Neural crest cell (in vitro differentiated cells): ENCODE results near the gene PIBF1. TPM values are rescaled to one million over a fixed set of nuclear protein-coding genes. Genes with fewer than 3 reads are reported as not detected.

Experiments
- DNase-seq: peaks from one replicate; pipeline ENCODE4 v3.0.0; 2021; ENCODE audit warnings: low read depth, mixed read lengths, low spot score
- H3K27ac Mint-ChIP-seq: one replicate; pipeline ENCODE4 v1.8.0; 2021; ENCODE audit warnings: mild to moderate bottlenecking, mixed read lengths; ENCODE audit not compliant: unreplicated experiment
- H3K27me3 Mint-ChIP-seq: 2 replicates; pipeline ENCODE4 v1.8.0; 2021; ENCODE audit warnings: low read depth, mild to moderate bottlenecking, mixed read lengths
- H3K36me3 Mint-ChIP-seq: 2 replicates; pipeline ENCODE4 v1.8.0; 2021; ENCODE audit warnings: low read depth, mild to moderate bottlenecking, mixed read lengths
- H3K4me1 Mint-ChIP-seq: 2 replicates; pipeline ENCODE4 v1.8.0; 2021; ENCODE audit warnings: mixed read lengths
- H3K4me3 Mint-ChIP-seq: one replicate; pipeline ENCODE4 v1.8.0; 2021; ENCODE audit warnings: mild to moderate bottlenecking, mixed read lengths
- H3K9me3 Mint-ChIP-seq: 2 replicates; pipeline ENCODE4 v1.8.0; 2021; ENCODE audit warnings: mixed read lengths
- CTCF ChIP-seq: fragments of 200-600 bp; sonication (generic); conservative IDR thresholded peaks from 2 replicates; pipeline ENCODE4 v1.5.0; 2021; ENCODE audit warnings: antibody characterized with exemption, mild to moderate bottlenecking
- total RNA-seq: library from RNA; stranded (reverse); gene quantifications from 2 replicates; pipeline ENCODE4 v1.2.1, GENCODE V29; 2021

PIBF1 gene
- total RNA-seq, 1 donor from 2014 or later = 21.5 TPM

GRCh38 chr13:73018336-73018735, 236.4 kb downstream of the PIBF1 start:
- Mint-ChIP-seq H3K27me3 (no peaks in the 10 kb centered on the region), H3K9me3 (no peaks in the 10 kb centered on the region), H3K4me1 (no peaks in the 10 kb centered on the region), H3K4me3 (no peak overlapping the region), H3K36me3 (peaks cover 13% of the 10 kb centered on the region), H3K27ac (no peak overlapping the region)
- no peak for TF ChIP-seq CTCF
- DNase-seq = no peak

DNA sequence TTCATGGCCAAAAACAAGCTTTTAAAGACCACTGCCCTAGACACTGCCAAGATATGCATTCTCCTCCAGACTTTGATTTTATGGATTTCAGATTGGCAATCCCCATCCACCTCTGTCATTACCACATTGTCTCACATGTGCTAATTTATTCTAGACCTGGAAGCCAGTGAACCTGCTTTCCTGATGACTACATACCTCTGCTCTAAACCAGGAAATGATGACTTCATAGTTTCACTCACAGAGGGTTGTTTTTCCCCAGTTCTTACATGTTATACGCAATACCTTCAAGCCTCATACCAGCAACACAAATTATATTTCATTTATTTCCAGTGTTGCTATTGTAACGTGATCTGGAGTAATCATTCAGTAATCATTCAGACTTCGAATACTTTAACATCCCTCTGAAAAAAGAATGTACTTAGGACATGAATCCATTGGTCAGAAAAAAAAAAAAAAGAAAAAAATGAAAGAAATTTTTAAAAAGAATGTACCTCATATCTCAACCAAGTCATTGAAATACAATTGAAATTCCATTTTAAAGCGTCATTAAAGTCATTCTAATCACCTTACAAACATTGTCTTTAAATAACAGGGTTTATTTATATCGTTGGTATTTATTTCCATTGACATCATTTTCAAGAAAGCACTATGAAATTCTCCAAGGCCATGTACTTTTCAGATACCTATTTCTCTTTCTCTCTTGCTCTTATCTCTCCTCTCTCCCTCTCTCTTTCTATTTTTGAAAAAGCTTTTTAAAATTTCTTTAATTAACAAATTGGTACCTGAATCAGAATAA, 243.5 kb downstream of the PIBF1 start:
- Mint-ChIP-seq H3K4me3 (no peak overlapping the region), H3K9me3 (no peaks in the 10 kb centered on the region), H3K36me3 (peaks cover 4% of the 10 kb centered on the region), H3K27me3 (no peaks in the 10 kb centered on the region), H3K4me1 (no peaks in the 10 kb centered on the region), H3K27ac (no peak overlapping the region)
- no peak for TF ChIP-seq CTCF
- DNase-seq = no peak

GRCh38 chr13:73034901-73035300, 253.0 kb downstream of the PIBF1 start:
- Mint-ChIP-seq H3K27ac (no peak overlapping the region), H3K4me1 (no peaks in the 10 kb centered on the region), H3K36me3 (no peaks in the 10 kb centered on the region), H3K4me3 (no peak overlapping the region), H3K27me3 (no peaks in the 10 kb centered on the region), H3K9me3 (no peaks in the 10 kb centered on the region)
- no peak for TF ChIP-seq CTCF
- no peak for DNase-seq

GRCh38 chr13:73035660-73036059, 253.7 kb downstream of the PIBF1 start:
- no peaks in the 10 kb centered on the region for H3K4me1 Mint-ChIP-seq

DNA sequence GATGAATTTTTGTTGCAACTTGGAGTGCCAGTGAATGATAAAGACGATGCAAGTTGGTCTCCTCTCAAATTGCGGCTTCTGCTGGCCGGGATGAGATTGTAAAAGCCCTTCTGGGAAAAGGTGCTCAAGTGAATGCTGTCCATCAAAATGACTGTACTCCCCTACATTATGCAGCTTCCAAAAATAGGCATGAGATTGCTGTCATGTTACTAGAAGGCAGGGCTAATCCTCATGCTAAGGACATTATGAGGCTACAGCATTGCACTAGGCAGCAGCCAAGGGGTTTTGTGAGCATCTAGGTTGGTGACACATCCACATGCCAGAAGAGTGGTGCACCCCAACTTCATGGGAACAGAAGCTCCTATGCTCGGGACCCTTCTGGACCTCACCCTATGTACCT, 254.6 kb downstream of the PIBF1 start:
- Mint-ChIP-seq H3K4me3 (no peak overlapping the region), H3K9me3 (no peaks in the 10 kb centered on the region), H3K27ac (no peak overlapping the region), H3K4me1 (no peaks in the 10 kb centered on the region), H3K27me3 (no peaks in the 10 kb centered on the region), H3K36me3 (no peaks in the 10 kb centered on the region)
- TF ChIP-seq CTCF = no peak
- DNase-seq = no peak

More at GRCh38 chr13:73035660-73036059, 253.7 kb downstream of the PIBF1 start:
- no peaks in the 10 kb centered on the region for H3K27me3 Mint-ChIP-seq
- DNase-seq = no peak
- H3K4me3 Mint-ChIP-seq = no peak overlapping the region
- no peak for TF ChIP-seq CTCF
- no peaks in the 10 kb centered on the region for H3K9me3 Mint-ChIP-seq
- H3K27ac Mint-ChIP-seq = no peak overlapping the region
- no peaks in the 10 kb centered on the region for H3K36me3 Mint-ChIP-seq
